Breast epithelium (tissue), 4 donors: ENCODE measurements around the gene UBE4B. TPM values are rescaled to one million over a fixed set of nuclear protein-coding genes. Genes with fewer than 3 reads are reported as not detected.

Experiments used
- DNase-seq, 2 donors: peaks; one replicate each; pipeline ENCODE4 v3.0.0-alpha.2; 2019; ENCODE audit warnings: low spot score in 2 of 2
- H3K27ac ChIP-seq, 2 donors: fragments of 200-600 bp; sonication (generic) in 1 of 2; one replicate each; pipeline ENCODE4 v1.5.1; 2016 to 2019; ENCODE audit warnings: mild to moderate bottlenecking in 1 of 2
- H3K27me3 ChIP-seq, 2 donors: fragments of 200-600 bp; sonication (generic) in 1 of 2; one replicate each; pipeline versions ENCODE4 v1.5.1 to v1.6.0; 2017 to 2019; ENCODE audit warnings: control low read depth in 1 of 2, mild to moderate bottlenecking in 1 of 2
- H3K36me3 ChIP-seq: fragments of 200-600 bp; one replicate; pipeline ENCODE4 v1.5.1; 2019
- H3K4me1 ChIP-seq, 2 donors: fragments of 200-600 bp; sonication (generic); one replicate each; pipeline ENCODE4 v1.5.1; 2016 to 2019; ENCODE audit warnings: control low read depth in 1 of 2
- H3K4me3 ChIP-seq, 3 donors: fragments of 200-600 bp; sonication (generic); 1 replicate in 2 of 3; 2 replicates in 1 of 3; pipeline ENCODE4 v1.5.1; 2016 to 2019; ENCODE audit warnings: mild to moderate bottlenecking in 3 of 3, moderate library complexity in 2 of 3
- H3K9me3 ChIP-seq, 2 donors: fragments of 200-600 bp; sonication (generic) in 1 of 2; one replicate each; pipeline ENCODE4 v1.5.1; 2016 to 2019; ENCODE audit warnings: control low read depth in 1 of 2
- CTCF ChIP-seq, 3 donors: fragments of 450-650 bp; IDR thresholded peaks; one replicate each; pipeline ENCODE4 v1.5.1; 2016 to 2017; ENCODE audit warnings: antibody characterized with exemption in 3 of 3, mild to moderate bottlenecking in 3 of 3, moderate library complexity in 3 of 3
- POLR2A ChIP-seq: fragments of 450-650 bp; IDR thresholded peaks from one replicate; pipeline ENCODE4 v1.6.1; 2016; ENCODE audit warnings: antibody characterized with exemption, mild to moderate bottlenecking, moderate library complexity
- POLR2AphosphoS5 ChIP-seq, 3 donors: sonication (generic); formaldehyde crosslinking; IDR thresholded peaks; one replicate each; pipeline ENCODE4 v1.6.1; 2017; ENCODE audit warnings: antibody characterized with exemption in 3 of 3
- intact Hi-C: fragments of 100-400 bp; cut with DNase I; formaldehyde crosslinking; loops from one replicate; pipeline ENCODE4 v1.15.1; 2023; ENCODE audit warnings: low total_unique reads
- total RNA-seq, 3 donors: library from RNA; depleted of rRNA; stranded (reverse); fragments of >200 nt; gene quantifications; one replicate each; pipeline ENCODE4 v1.1.0, GENCODE V29; 2016

Gene UBE4B
- total RNA-seq, 3 donors from 2014 or later, result 36.4 to 43.4 (median 41.7) TPM

- no peak overlapping the region for H3K27ac ChIP-seq
- H3K4me1 ChIP-seq, result no peaks in the 10 kb centered on the region
- H3K4me3 ChIP-seq, result no peak overlapping the region
- H3K27me3 ChIP-seq, result no peaks in the 10 kb centered on the region
- intact Hi-C loops, result loop anchor here (5.0 kb wide), 1 partner anchor 120 kb away; no protein-coding TSS in a partner anchor
- DNase-seq, result no peak
- H3K36me3 ChIP-seq, result no peaks in the 10 kb centered on the region
- no peaks in the 10 kb centered on the region for H3K9me3 ChIP-seq
- TF ChIP-seq POLR2AphosphoS5 (IDR thresholded peaks at IDR 0.05), result no peak
- TF ChIP-seq CTCF (IDR thresholded peaks at IDR 0.05), result no peak
- no peak for TF ChIP-seq POLR2A
These were observed 24.6 kb downstream of the UBE4B start for GRCh38 chr1:10057343-10057742.

GRCh38 chr1:10057796-10058195, 25.0 kb downstream of the UBE4B start:
- H3K4me3 ChIP-seq, result no peak overlapping the region
- no peaks in the 10 kb centered on the region for H3K9me3 ChIP-seq
- TF ChIP-seq CTCF (IDR thresholded peaks at IDR 0.05) (no peak), POLR2AphosphoS5 (IDR thresholded peaks at IDR 0.05) (no peak), POLR2A (no peak)
- no peak overlapping the region for H3K27ac ChIP-seq
- no peaks in the 10 kb centered on the region for H3K27me3 ChIP-seq
- intact Hi-C loops, result loop anchor here (5.0 kb wide), 1 partner anchor 120 kb away; no protein-coding TSS in a partner anchor
- H3K4me1 ChIP-seq, result no peaks in the 10 kb centered on the region
- no peak for DNase-seq
- no peaks in the 10 kb centered on the region for H3K36me3 ChIP-seq

GRCh38 chr1:10059342-10059718, 26.6 kb downstream of the UBE4B start:
- no peaks in the 10 kb centered on the region for H3K27me3 ChIP-seq
- intact Hi-C loops, result loop anchor here (5.0 kb wide), 1 partner anchor 118 kb away; no protein-coding TSS in a partner anchor
- TF ChIP-seq POLR2AphosphoS5 (IDR thresholded peaks at IDR 0.05), result no peak
- TF ChIP-seq CTCF (IDR thresholded peaks at IDR 0.05), result no peak
- TF ChIP-seq POLR2A, result no peak
- no peaks in the 10 kb centered on the region for H3K9me3 ChIP-seq
- H3K27ac ChIP-seq, result peak overlapping the region; percentile 16 to 36
- H3K4me3 ChIP-seq, result no peak overlapping the region
- H3K36me3 ChIP-seq, result no peaks in the 10 kb centered on the region
- H3K4me1 ChIP-seq, result no peaks in the 10 kb centered on the region
- no peak for DNase-seq

- H3K9me3 ChIP-seq, result no peaks in the 10 kb centered on the region
- intact Hi-C loops, result no loop called here
- H3K36me3 ChIP-seq, result no peaks in the 10 kb centered on the region
- H3K27ac ChIP-seq, result no peak overlapping the region
- H3K27me3 ChIP-seq, result no peaks in the 10 kb centered on the region
- DNase-seq, result no peak
- no peak overlapping the region for H3K4me3 ChIP-seq
- TF ChIP-seq CTCF (IDR thresholded peaks at IDR 0.05) (no peak), POLR2A (no peak), POLR2AphosphoS5 (IDR thresholded peaks at IDR 0.05) (no peak)
- H3K4me1 ChIP-seq, result no peaks in the 10 kb centered on the region
These were observed 27.7 kb downstream of the UBE4B start for GRCh38 chr1:10060311-10061100.

- H3K9me3 ChIP-seq, result no peaks in the 10 kb centered on the region
- H3K36me3 ChIP-seq, result no peaks in the 10 kb centered on the region
- H3K27ac ChIP-seq, result no peak overlapping the region
- DNase-seq, result no peak
- intact Hi-C loops, result no loop called here
- H3K4me1 ChIP-seq, result no peaks in the 10 kb centered on the region
- no peak for TF ChIP-seq POLR2A
- TF ChIP-seq POLR2AphosphoS5 (IDR thresholded peaks at IDR 0.05), result no peak
- no peak for TF ChIP-seq CTCF (IDR thresholded peaks at IDR 0.05)
- H3K27me3 ChIP-seq, result no peaks in the 10 kb centered on the region
- H3K4me3 ChIP-seq, result no peak overlapping the region
These were observed 28.5 kb downstream of the UBE4B start for GRCh38 chr1:10061276-10061675.
